H1 (cell line): Measurements from ENCODE around the gene GAPT. TPM values are rescaled to one million over a fixed set of nuclear protein-coding genes. Genes with fewer than 3 reads are reported as not detected.

ENCODE experiments used
- CTCF ChIA-PET: fragments of 300-600 bp; sonication (Branson Sonifier 250); formaldehyde crosslinking; loops from one replicate; lab custom pipeline; 2021; ENCODE audit not compliant: partially characterized antibody; lab: Charles Lee
- POLR2A ChIA-PET: fragments of 300-600 bp; sonication (Branson Sonifier 250); formaldehyde crosslinking; loops from one replicate; lab custom pipeline; 2021; ENCODE audit warnings: inconsistent platforms; ENCODE audit not compliant: partially characterized antibody; lab: Charles Lee
- DNase-seq, 2 experiments: peaks; one replicate each; pipeline versions ENCODE4 v3.0.0 to v3.0.0-alpha.2; 2010 to 2022; ENCODE audit warnings: low spot score in 2 of 2, low read depth in 1 of 2, mixed read lengths in 1 of 2
- FAIRE-seq: peaks from 2 replicates; lab custom pipeline; 2011; peaks lifted over from hg19 to GRCh38; lab: Jason Lieb, UNC
- H2AFZ ChIP-seq: 2 replicates; pipeline ENCODE4 v1.8.1; 2012; ENCODE audit warnings: low read length, inconsistent platforms
- H2AK5ac ChIP-seq: 2 replicates; pipeline ENCODE4 v1.6.1; 2013; ENCODE audit warnings: low read depth, low read length
- H2BK120ac ChIP-seq: replicated peaks from 2 replicates; pipeline ENCODE3; 2013; ENCODE audit warnings: low read depth, low read length, inconsistent platforms
- H2BK12ac ChIP-seq: 2 replicates; pipeline ENCODE4 v1.6.1; 2013; ENCODE audit warnings: low read depth, low read length
- H2BK15ac ChIP-seq: 2 replicates; pipeline ENCODE4 v1.6.1; 2013; ENCODE audit warnings: low read length
- H2BK20ac ChIP-seq: 2 replicates; pipeline ENCODE4 v1.6.1; 2013; ENCODE audit warnings: low read length
- H2BK5ac ChIP-seq: 2 replicates; pipeline ENCODE4 v1.6.1; 2013; ENCODE audit warnings: low read depth, low read length
- H3K14ac ChIP-seq: 2 replicates; pipeline ENCODE4 v1.6.1; 2013; ENCODE audit warnings: inconsistent platforms; ENCODE audit not compliant: insufficient read length
- H3K18ac ChIP-seq: 2 replicates; pipeline ENCODE4 v1.6.1; 2013; ENCODE audit warnings: low read length; ENCODE audit errors: extremely low read depth
- H3K23ac ChIP-seq: 2 replicates; pipeline ENCODE4 v1.6.1; 2013; ENCODE audit warnings: inconsistent platforms; ENCODE audit not compliant: insufficient read length
- H3K23me2 ChIP-seq: 2 replicates; pipeline ENCODE4 v1.6.1; 2013; ENCODE audit warnings: low read depth, low read length
- H3K27ac ChIP-seq: 2 replicates; pipeline ENCODE4 v1.6.1; 2011; ENCODE audit warnings: low read depth, low read length, inconsistent platforms
- H3K27me3 ChIP-seq, 4 experiments: replicated peaks in 1 of 4; 1 replicate in 1 of 4; 2 replicates in 3 of 4; pipeline versions ENCODE4 v1.6.1 to v1.8.1; 2011 to 2013; ENCODE audit warnings: low read length in 3 of 4, mild to moderate bottlenecking in 3 of 4, inconsistent platforms in 2 of 4, mixed read lengths in 2 of 4, moderate library complexity in 1 of 4; ENCODE audit not compliant: control insufficient read depth in 3 of 4, insufficient read depth in 3 of 4; ENCODE audit errors: extremely low read depth in 1 of 4
- H3K36me3 ChIP-seq, 4 experiments: 2 replicates each; pipeline versions ENCODE4 v1.6.1 to v1.8.1; 2011 to 2013; ENCODE audit warnings: mild to moderate bottlenecking in 4 of 4, low read length in 3 of 4, moderate library complexity in 2 of 4, control low read depth in 1 of 4, inconsistent platforms in 1 of 4; ENCODE audit not compliant: insufficient read depth in 4 of 4, control insufficient read depth in 2 of 4
- H3K4ac ChIP-seq: replicated peaks from 2 replicates; pipeline ENCODE3; 2013; ENCODE audit warnings: low read length, low read depth, mixed read lengths, inconsistent platforms; ENCODE audit not compliant: insufficient read length
- H3K4me1 ChIP-seq, 4 experiments: replicated peaks in 1 of 4; 1 replicate in 1 of 4; 2 replicates in 3 of 4; pipeline versions ENCODE4 v1.6.1 to v1.8.1; 2011 to 2013; ENCODE audit warnings: low read length in 3 of 4, inconsistent platforms in 2 of 4, mixed read lengths in 1 of 4; ENCODE audit not compliant: insufficient read depth in 4 of 4, control insufficient read depth in 3 of 4
- H3K4me2 ChIP-seq, 2 experiments: 2 replicates each; pipeline versions ENCODE4 v1.6.1 to v1.8.1; 2011 to 2013; ENCODE audit warnings: low read depth in 2 of 2, low read length in 2 of 2, control low read depth in 1 of 2, inconsistent platforms in 1 of 2, mild to moderate bottlenecking in 1 of 2; ENCODE audit not compliant: insufficient read depth in 1 of 2
- H3K4me3 ChIP-seq, 4 experiments: fragments of 200-600, 300-600 bp in 1 of 4; sonication (generic), shearing (Covaris generic), sonication (Bioruptor Twin) in 1 of 4; 2 replicates each; pipeline versions ENCODE4 v1.5.1 to v1.8.1; 2011 to 2016; ENCODE audit warnings: low read length in 4 of 4, low read depth in 3 of 4, control low read depth in 2 of 4, inconsistent platforms in 2 of 4, mild to moderate bottlenecking in 2 of 4, mixed read lengths in 1 of 4, moderate library complexity in 1 of 4; ENCODE audit not compliant: insufficient read depth in 2 of 4; ENCODE audit errors: extremely low read depth in 1 of 4
- H3K56ac ChIP-seq: replicated peaks from 2 replicates; pipeline ENCODE3; 2013; ENCODE audit warnings: low read depth, mild to moderate bottlenecking, mixed read lengths, low read length, inconsistent platforms; ENCODE audit not compliant: insufficient read length
- H3K79me1 ChIP-seq: 2 replicates; pipeline ENCODE4 v1.6.1; 2013; ENCODE audit warnings: low read depth, low read length, control low read depth
- H3K79me2 ChIP-seq, 2 experiments: 2 replicates each; pipeline versions ENCODE4 v1.6.1 to v1.8.1; 2012 to 2013; ENCODE audit warnings: low read length in 2 of 2, mild to moderate bottlenecking in 2 of 2, inconsistent platforms in 1 of 2; ENCODE audit not compliant: insufficient read depth in 2 of 2, control insufficient read depth in 1 of 2
- H3K9ac ChIP-seq, 4 experiments: replicated peaks in 1 of 4; 1 replicate in 1 of 4; 2 replicates in 3 of 4; pipeline versions ENCODE4 v1.6.1 to v1.8.1; 2011 to 2013; ENCODE audit warnings: low read depth in 3 of 4, low read length in 3 of 4, control low read depth in 2 of 4, mild to moderate bottlenecking in 2 of 4, moderate library complexity in 2 of 4, inconsistent platforms in 1 of 4; ENCODE audit errors: extremely low read depth in 1 of 4
- H3K9me3 ChIP-seq, 2 experiments: 2 replicates each; pipeline versions ENCODE4 v1.6.1 to v1.8.1; 2012 to 2013; ENCODE audit warnings: mild to moderate bottlenecking in 2 of 2, moderate library complexity in 2 of 2, control low read depth in 1 of 2, inconsistent platforms in 1 of 2, low read depth in 1 of 2, low read length in 1 of 2, mixed read lengths in 1 of 2; ENCODE audit not compliant: insufficient read depth in 2 of 2
- H4K20me1 ChIP-seq, 2 experiments: replicated peaks in 1 of 2; 2 replicates each; pipeline versions ENCODE3 to v1.8.1; 2011 to 2013; ENCODE audit warnings: inconsistent platforms in 2 of 2, low read length in 2 of 2, mild to moderate bottlenecking in 1 of 2; ENCODE audit not compliant: insufficient read depth in 2 of 2, control insufficient read depth in 1 of 2
- H4K5ac ChIP-seq: 2 replicates; pipeline ENCODE4 v1.6.1; 2013; ENCODE audit warnings: low read length, low read depth, mixed read lengths, inconsistent platforms; ENCODE audit not compliant: insufficient read length
- H4K8ac ChIP-seq: 2 replicates; pipeline ENCODE4 v1.8.0; 2013; ENCODE audit warnings: mild to moderate bottlenecking, moderate library complexity, low read length, inconsistent platforms; ENCODE audit not compliant: insufficient read depth; ENCODE audit errors: extremely low read depth
- H4K91ac ChIP-seq: replicated peaks from 2 replicates; pipeline ENCODE3; 2013; ENCODE audit warnings: low read length, mixed read lengths, inconsistent platforms; ENCODE audit not compliant: insufficient read length
- BRCA1 ChIP-seq: IDR thresholded peaks from 2 replicates; pipeline ENCODE4 v1.6.1; 2012; ENCODE audit warnings: low read depth, low read length, improper control_type of control experiment
- CTCF ChIP-seq, 3 experiments: IDR thresholded peaks; 1 replicate in 2 of 3; 2 replicates in 1 of 3; pipeline versions ENCODE4 v1.5.1 to v1.6.1; 2011; ENCODE audit warnings: low read length in 3 of 3, mild to moderate bottlenecking in 3 of 3, inconsistent platforms in 2 of 3, low read depth in 1 of 3, moderate library complexity in 1 of 3; ENCODE audit not compliant: insufficient read depth in 1 of 3; ENCODE audit errors: control extremely low read depth in 1 of 3
- NANOG ChIP-seq: IDR thresholded peaks from 2 replicates; pipeline ENCODE4 v1.6.1; 2011; ENCODE audit warnings: low read length, low read depth, mild to moderate bottlenecking, inconsistent platforms; ENCODE audit not compliant: insufficient read depth, poor library complexity, severe bottlenecking
- POU5F1 ChIP-seq: IDR thresholded peaks from 2 replicates; pipeline ENCODE4 v1.6.1; 2011; ENCODE audit warnings: low read depth, mild to moderate bottlenecking, low read length, moderate library complexity
- SP4 ChIP-seq: IDR thresholded peaks from 2 replicates; pipeline ENCODE4 v1.6.1; 2012; ENCODE audit warnings: low read length, inconsistent platforms
- SRF ChIP-seq: IDR thresholded peaks from 2 replicates; pipeline ENCODE4 v1.6.1; 2011; ENCODE audit warnings: mild to moderate bottlenecking, low read depth, low read length, moderate library complexity
- TBP ChIP-seq: IDR thresholded peaks from 2 replicates; pipeline ENCODE4 v1.6.1; 2011; ENCODE audit warnings: low read depth, low read length, improper control_type of control experiment
- ZNF274 ChIP-seq: IDR thresholded peaks from 2 replicates; pipeline ENCODE4 v1.7.0; 2012; ENCODE audit warnings: low read length, borderline replicate concordance; ENCODE audit errors: extremely low read depth
- WGBS, 2 experiments: shearing (Covaris generic) in 1 of 2; methylation state at CpG; one replicate each; pipeline versions ENCODE4 v1.1.6 to v1.1.7; 2013 to 2015; ENCODE audit warnings: low lambda C conversion rate in 2 of 2, mixed read lengths in 2 of 2, inconsistent platforms in 1 of 2, low coverage in 1 of 2, missing lambda C conversion rate in 1 of 2; ENCODE audit not compliant: insufficient replicate concordance in 2 of 2, insufficient coverage in 1 of 2, insufficient read length in 1 of 2; ENCODE audit errors: extremely low coverage in 1 of 2, missing lambda C conversion rate in 1 of 2; 5-methylcytosine and 5-hydroxymethylcytosine counted together
- polyA plus RNA-seq, 7 experiments: library from polyadenylated mRNA; depleted of rRNA in 3 of 7; stranded (reverse) in 5 of 7; unstranded in 2 of 7; fragments of >200 nt in 5 of 7; fragments of 200-250 nt in 2 of 7; gene quantifications; 1 replicate in 5 of 7; 2 replicates in 1 of 7; 4 replicates in 1 of 7; pipeline versions ENCODE4 v1.2.1 to v1.2.3, GENCODE V29; 2011 to 2013; ENCODE audit warnings: missing spikeins in 2 of 7, mixed read lengths in 2 of 7
- total RNA-seq: library from RNA; stranded (reverse); fragmentation: NEBNext Ultra II Directional; extraction: Animal tissue kit (Norgen Biotek cat#: 25700); gene quantifications from 2 replicates; pipeline ENCODE4 v1.2.1, GENCODE V29; 2021

The GAPT gene
- total and polyA plus RNA-seq, 2 of the 8 experiments (the other 6 are each of a cell fraction or from before 2014, with no cell fraction given): not detected

GRCh38 chr5:58530942-58531490 lies 39.8 kb downstream of the GAPT start:
- Histone ChIP-seq H3K4ac (no peak overlapping the region), H3K9me3 (peaks cover 12 to 15% of the 10 kb centered on the region in 2 experiments; a peak in 3 of 4 replicates), H3K4me1 (no peaks in the 10 kb centered on the region), H3K4me3 (no peak overlapping the region), H3K23ac (no peak overlapping the region), H3K23me2 (no peaks in the 10 kb centered on the region), H2AK5ac (no peak overlapping the region), H2BK20ac (no peak overlapping the region), H3K27ac (no peak overlapping the region), H4K91ac (no peak overlapping the region), H3K79me2 (no peaks in the 10 kb centered on the region), H2AFZ (no peak overlapping the region), H2BK12ac (no peak overlapping the region), H2BK15ac (no peak overlapping the region), H2BK120ac (no peak overlapping the region), H2BK5ac (no peak overlapping the region), H3K27me3 (no peaks in the 10 kb centered on the region), H4K20me1 (no peaks in the 10 kb centered on the region), H3K36me3 (no peaks in the 10 kb centered on the region), H3K9ac (no peak overlapping the region), H4K8ac (no peak overlapping the region), H3K56ac (no peak overlapping the region), H3K4me2 (no peak overlapping the region), H3K79me1 (no peaks in the 10 kb centered on the region), H3K18ac (no peak overlapping the region), H4K5ac (no peak overlapping the region), H3K14ac (no peak overlapping the region)
- WGBS, 2 experiments: 81% methylated on average over 1 of the region's 1 CpG; no CpG with 5 or more reads in 1 of the 2 experiments
- FAIRE-seq: no peak
- CTCF ChIA-PET: interaction anchor here (0.6 kb wide), 1 partner anchor 1191 kb away, joined by 3 read pairs; no protein-coding TSS in a partner anchor
- DNase-seq: no peak
- POLR2A ChIA-PET: no interaction called here
- TF ChIP-seq POU5F1 (peak; percentile 18; the same call in 1 of the 2 replicates), CTCF (IDR thresholded peaks at IDR 0.05; ENCODE audit: control extremely low read depth in 1 of 3, insufficient read depth in 1 of 3, low read depth in 1 of 3, low read length in 3 of 3) (no peak), NANOG (peak; percentile 84), SRF (peak; percentile 35; the same call in 1 of the 2 replicates), SP4 (no peak), TBP (no peak), ZNF274 (peak; percentile 54; the same call in 1 of the 2 replicates), BRCA1 (no peak)
